ENCODE results near the gene DUSP10. TPM values are rescaled to one million over a fixed set of nuclear protein-coding genes. Genes with fewer than 3 reads are reported as not detected.

The DUSP10 gene
- total and polyA plus RNA-seq, 2 donors (not counting 1 experiment from before 2014, with no cell fraction given), result 22.8 to 37.7 TPM

DNA sequence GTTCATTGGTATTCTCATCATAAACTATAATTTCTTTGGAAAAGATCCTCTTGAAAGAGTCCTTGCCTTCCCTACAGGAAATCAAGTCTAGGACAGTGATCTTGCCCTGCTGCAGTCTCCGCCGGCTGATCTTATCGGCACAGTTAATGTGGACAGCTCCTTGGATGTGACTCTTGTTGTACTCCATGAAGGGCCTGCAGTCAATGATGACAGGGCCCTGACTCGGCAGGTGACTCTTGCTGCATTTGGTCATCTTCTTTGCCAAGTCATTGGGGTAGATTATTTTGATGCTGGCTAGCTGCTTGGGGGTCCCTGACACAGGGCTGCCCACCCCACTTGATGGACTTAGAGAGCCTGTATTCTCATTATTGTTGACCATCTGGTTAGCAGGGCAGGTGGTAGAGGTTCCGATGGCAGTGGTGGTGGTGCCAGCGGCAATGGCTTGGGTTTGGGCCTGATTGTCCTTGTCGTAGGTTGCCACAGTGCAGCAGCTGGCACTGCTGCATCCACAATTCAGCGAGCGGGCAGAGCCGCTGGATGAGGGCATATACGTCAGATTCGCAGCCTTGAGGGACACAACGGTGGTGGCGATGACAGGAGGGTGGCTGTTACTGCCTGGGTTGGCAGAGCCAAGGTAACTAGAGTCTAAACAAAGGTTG, 2.7 kb downstream of the DUSP10 start:
- Histone ChIP-seq H3K4me2 (replicated peaks; ENCODE audit: low read depth, low read length, poor library complexity, severe bottlenecking) (no peak overlapping the region), H4K20me1 (ENCODE audit: control insufficient read depth, insufficient read depth, low read length, poor library complexity, severe bottlenecking) (peaks cover 15% of the 10 kb centered on the region), H3K4me1 (ENCODE audit: control insufficient read depth in 2 of 2, insufficient read depth in 2 of 2, low read length in 2 of 2) (peaks cover 33 to 41% of the 10 kb centered on the region in 2 donors), H2AFZ (ENCODE audit: insufficient read depth, low read depth, low read length, poor library complexity, severe bottlenecking) (no peak overlapping the region), H3K79me2 (ENCODE audit: control insufficient read depth, insufficient read depth, low read length) (peaks cover 70% of the 10 kb centered on the region), H3K4me3 (ENCODE audit: control extremely low read depth in 1 of 5, extremely low read depth in 1 of 5, insufficient read depth in 1 of 5, low read depth in 2 of 5, low read length in 4 of 5) (no peak overlapping the region), H3K9me3 (ENCODE audit: control extremely low read depth in 1 of 3, control insufficient read depth in 2 of 3, insufficient read depth in 1 of 3, low read length in 2 of 3) (no peaks in the 10 kb centered on the region), H3K27me3 (replicated peaks in 1 of 4; ENCODE audit: control extremely low read depth in 1 of 4, control insufficient read depth in 3 of 4, insufficient read depth in 4 of 4, low read length in 3 of 4) (no peaks in the 10 kb centered on the region), H3K27ac (ENCODE audit: low read length in 2 of 2) (no peak overlapping the region), H3K36me3 (replicated peaks in 1 of 2; ENCODE audit: control extremely low read depth in 1 of 2, control insufficient read depth in 1 of 2, extremely low read depth in 1 of 2, insufficient read depth in 2 of 2, low read length in 1 of 2) (peaks cover 0 to 14% of the 10 kb centered on the region in 2 experiments), H3K9ac (ENCODE audit: low read length) (no peak overlapping the region)
- ATAC-seq (ENCODE audit: low read depth) (no peak), DNase-seq (no peak)
- peaks cover 41% of the 10 kb centered on the region for H3K4me1 Mint-ChIP-seq
- intact Hi-C loops (cut with micrococcal nuclease), result no loop called here
- no peak overlapping the region for H3K27ac Mint-ChIP-seq
- ChIA-PET POLR2A (no interaction called here), CTCF (interaction anchor here (1.7 to 3.2 kb wide), 3 partner anchors 39 to 271 kb away, joined by 8 to 15 read pairs (median 9); no protein-coding TSS in a partner anchor)
- H3K4me3 Mint-ChIP-seq, result no peak overlapping the region
- WGBS (ENCODE audit: insufficient coverage), result 96% methylated on average over 14 of the region's 14 CpGs
- TF ChIP-seq EZH2 (IDR thresholded peaks at IDR 0.05; ENCODE audit: borderline replicate concordance, insufficient read depth, low read depth, low read length, poor library complexity, severe bottlenecking), result no peak
- TF ChIP-seq, protein P1, sequence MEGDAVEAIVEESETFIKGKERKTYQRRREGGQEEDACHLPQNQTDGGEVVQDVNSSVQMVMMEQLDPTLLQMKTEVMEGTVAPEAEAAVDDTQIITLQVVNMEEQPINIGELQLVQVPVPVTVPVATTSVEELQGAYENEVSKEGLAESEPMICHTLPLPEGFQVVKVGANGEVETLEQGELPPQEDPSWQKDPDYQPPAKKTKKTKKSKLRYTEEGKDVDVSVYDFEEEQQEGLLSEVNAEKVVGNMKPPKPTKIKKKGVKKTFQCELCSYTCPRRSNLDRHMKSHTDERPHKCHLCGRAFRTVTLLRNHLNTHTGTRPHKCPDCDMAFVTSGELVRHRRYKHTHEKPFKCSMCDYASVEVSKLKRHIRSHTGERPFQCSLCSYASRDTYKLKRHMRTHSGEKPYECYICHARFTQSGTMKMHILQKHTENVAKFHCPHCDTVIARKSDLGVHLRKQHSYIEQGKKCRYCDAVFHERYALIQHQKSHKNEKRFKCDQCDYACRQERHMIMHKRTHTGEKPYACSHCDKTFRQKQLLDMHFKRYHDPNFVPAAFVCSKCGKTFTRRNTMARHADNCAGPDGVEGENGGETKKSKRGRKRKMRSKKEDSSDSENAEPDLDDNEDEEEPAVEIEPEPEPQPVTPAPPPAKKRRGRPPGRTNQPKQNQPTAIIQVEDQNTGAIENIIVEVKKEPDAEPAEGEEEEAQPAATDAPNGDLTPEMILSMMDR (IDR thresholded peaks at IDR 0.05), result no peak
- H3K9me3 Mint-ChIP-seq (ENCODE audit: insufficient read depth), result no peaks in the 10 kb centered on the region
- H3K27me3 Mint-ChIP-seq, result no peaks in the 10 kb centered on the region

DNA sequence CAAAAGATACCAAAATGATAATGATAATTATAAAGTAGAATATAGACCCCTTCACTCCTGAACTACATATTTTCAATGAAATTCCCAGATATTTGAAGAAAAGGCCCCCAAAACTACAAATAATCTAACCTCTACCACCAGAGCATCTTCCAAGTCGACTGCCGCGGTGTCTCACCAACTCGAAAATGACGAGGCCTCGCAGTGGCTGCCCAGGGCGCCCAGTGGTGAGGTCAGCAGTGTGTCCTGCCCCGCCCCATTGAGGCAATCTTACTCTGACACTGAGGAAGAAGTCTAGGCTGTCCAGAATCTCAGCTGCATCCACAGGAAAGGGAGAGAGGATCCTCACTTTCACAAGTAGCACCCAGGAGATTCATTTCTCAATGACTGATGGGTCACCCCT, 5.2 kb downstream of the DUSP10 start:
- Histone ChIP-seq H3K9me3 (ENCODE audit: control extremely low read depth in 1 of 3, control insufficient read depth in 2 of 3, insufficient read depth in 1 of 3, low read length in 2 of 3) (no peaks in the 10 kb centered on the region), H3K79me2 (ENCODE audit: control insufficient read depth, insufficient read depth, low read length) (peaks cover 92% of the 10 kb centered on the region), H4K20me1 (ENCODE audit: control insufficient read depth, insufficient read depth, low read length, poor library complexity, severe bottlenecking) (peaks cover 15% of the 10 kb centered on the region), H3K27ac (ENCODE audit: low read length in 2 of 2) (no peak overlapping the region), H3K4me1 (ENCODE audit: control insufficient read depth in 2 of 2, insufficient read depth in 2 of 2, low read length in 2 of 2) (peaks cover 36 to 39% of the 10 kb centered on the region in 2 donors), H3K4me3 (ENCODE audit: control extremely low read depth in 1 of 5, extremely low read depth in 1 of 5, insufficient read depth in 1 of 5, low read depth in 2 of 5, low read length in 4 of 5) (no peak overlapping the region), H3K4me2 (replicated peaks; ENCODE audit: low read depth, low read length, poor library complexity, severe bottlenecking) (no peak overlapping the region), H3K9ac (ENCODE audit: low read length) (no peak overlapping the region), H3K36me3 (replicated peaks in 1 of 2; ENCODE audit: control extremely low read depth in 1 of 2, control insufficient read depth in 1 of 2, extremely low read depth in 1 of 2, insufficient read depth in 2 of 2, low read length in 1 of 2) (peaks cover 3 to 14% of the 10 kb centered on the region in 2 experiments), H2AFZ (ENCODE audit: insufficient read depth, low read depth, low read length, poor library complexity, severe bottlenecking) (no peak overlapping the region), H3K27me3 (replicated peaks in 1 of 4; ENCODE audit: control extremely low read depth in 1 of 4, control insufficient read depth in 3 of 4, insufficient read depth in 4 of 4, low read length in 3 of 4) (no peaks in the 10 kb centered on the region)
- H3K4me1 Mint-ChIP-seq, result peaks cover 42% of the 10 kb centered on the region
- no peak for TF ChIP-seq EZH2 (IDR thresholded peaks at IDR 0.05; ENCODE audit: borderline replicate concordance, insufficient read depth, low read depth, low read length, poor library complexity, severe bottlenecking)
- TF ChIP-seq, protein P1 (IDR thresholded peaks at IDR 0.05), result no peak
- DNase-seq, result no peak
- H3K27ac Mint-ChIP-seq, result no peak overlapping the region
- CTCF ChIA-PET, result interaction anchor here (1.0 kb wide), 1 partner anchor 258 kb away, joined by 3 read pairs; no protein-coding TSS in a partner anchor
- no peaks in the 10 kb centered on the region for H3K27me3 Mint-ChIP-seq
- H3K9me3 Mint-ChIP-seq (ENCODE audit: insufficient read depth), result no peaks in the 10 kb centered on the region
- 98% methylated on average over 8 of the region's 8 CpGs for WGBS (ENCODE audit: insufficient coverage)
- intact Hi-C loops (cut with micrococcal nuclease), result no loop called here
- H3K4me3 Mint-ChIP-seq, result peak overlapping the region; percentile 38
- POLR2A ChIA-PET, result no interaction called here
- ATAC-seq (ENCODE audit: low read depth), result no peak

Measured in B cell (primary cell).